Measurements from ENCODE around the gene DDX11.

GRCh38 chr12:31106101-31106803 lies 32.6 kb downstream of the DDX11 start:
- TF ChIP-seq CTCF (IDR thresholded peaks at IDR 0.05) (no peak), EZH2 (IDR thresholded peaks at IDR 0.05; ENCODE audit: borderline replicate concordance, insufficient read depth, low read depth, low read length, poor library complexity, severe bottlenecking) (no peak)

All from B cell (primary cell).